Activated CD8-positive, alpha-beta T cell treated with anti-CD3 and anti-CD28 coated beads for 36 hours (primary cell): ENCODE results near the gene PPP2R1B. TPM values are rescaled to one million over a fixed set of nuclear protein-coding genes. Genes with fewer than 3 reads are reported as not detected.
"Not testable (repeated sequence)": the region's sequence is repeated elsewhere in the genome, so short reads cannot be mapped to it uniquely, and the experiment has no call there.

Source experiments
- ATAC-seq: fragments of 200-7000 bp; cut with Tn5 transposase; one replicate; pipeline ENCODE4 v1.10.0; 2021; ENCODE audit warnings: mild to moderate bottlenecking, moderate library complexity
- CTCF ChIA-PET: fragments of 350-600 bp; sonication (Branson Sonifier 250); formaldehyde crosslinking; loops from one replicate; lab custom pipeline; 2021; ENCODE audit warnings: antibody characterized with exemption; lab: Charles Lee
- POLR2A ChIA-PET: fragments of 350-600 bp; sonication (Branson Sonifier 250); formaldehyde crosslinking; loops from one replicate; lab custom pipeline; 2021; ENCODE audit warnings: antibody characterized with exemption; lab: Charles Lee
- DNase-seq: peaks from one replicate; pipeline ENCODE4 v3.0.0-alpha.2; 2020
- H3K27ac Mint-ChIP-seq: one replicate; pipeline ENCODE4 v1.8.0; 2021; ENCODE audit warnings: mild to moderate bottlenecking, mixed read lengths
- H3K27me3 Mint-ChIP-seq: one replicate; pipeline ENCODE4 v1.8.0; 2021; ENCODE audit warnings: mixed read lengths
- H3K36me3 Mint-ChIP-seq: one replicate; pipeline ENCODE4 v1.8.0; 2021; ENCODE audit warnings: low read depth, mixed read lengths
- H3K4me1 Mint-ChIP-seq: one replicate; pipeline ENCODE4 v1.8.0; 2021; ENCODE audit warnings: low read depth, mixed read lengths
- H3K4me3 Mint-ChIP-seq: one replicate; pipeline ENCODE4 v1.8.0; 2021; ENCODE audit warnings: mild to moderate bottlenecking, moderate library complexity, mixed read lengths
- H3K9me3 Mint-ChIP-seq: one replicate; pipeline ENCODE4 v1.8.0; 2021; ENCODE audit warnings: mixed read lengths
- CTCF ChIP-seq: fragments of 200-600 bp; IDR thresholded peaks from one replicate; pipeline ENCODE4 v1.8.0; 2022; ENCODE audit warnings: antibody characterized with exemption, mild to moderate bottlenecking
- intact Hi-C: fragments of 100-400 bp; cut with micrococcal nuclease; formaldehyde crosslinking; loops from one replicate; pipeline ENCODE4 v1.10.0; 2022
- total RNA-seq, 2 experiments: library from RNA; stranded (reverse); gene quantifications; one replicate each; pipeline ENCODE4 v1.2.3, GENCODE V29; 2021

PPP2R1B gene
- total RNA-seq, 2 experiments from 2014 or later: 49.7 to 54.0 TPM

GRCh38 chr11:111785886-111786412, 19.8 kb upstream of the PPP2R1B start:
- DNase-seq (no peak), ATAC-seq (no peak)
- no peak for TF ChIP-seq CTCF
- no peak overlapping the region for H3K27ac Mint-ChIP-seq
- no peaks in the 10 kb centered on the region for H3K27me3 Mint-ChIP-seq
- POLR2A ChIA-PET: interaction anchor here (0.6 kb wide), 1 partner anchor 19 kb away, joined by 5 read pairs; no protein-coding TSS in a partner anchor
- H3K4me1 Mint-ChIP-seq: no peaks in the 10 kb centered on the region
- peaks cover 7% of the 10 kb centered on the region for H3K36me3 Mint-ChIP-seq
- intact Hi-C loops: loop anchor here (10.0 kb wide), 1 partner anchor 331 kb away; no protein-coding TSS in a partner anchor
- CTCF ChIA-PET: interaction anchor here (0.7 kb wide), 2 partner anchors 55 to 331 kb away, joined by 3 read pairs; no protein-coding TSS in a partner anchor
- no peak overlapping the region for H3K4me3 Mint-ChIP-seq
- H3K9me3 Mint-ChIP-seq: no peaks in the 10 kb centered on the region

- ChIA-PET CTCF (no interaction called here), POLR2A (no interaction called here)
- ATAC-seq (no peak), DNase-seq (no peak)
- no peak overlapping the region for H3K27ac Mint-ChIP-seq
- no peaks in the 10 kb centered on the region for H3K9me3 Mint-ChIP-seq
- no peak for TF ChIP-seq CTCF
- peaks cover 7% of the 10 kb centered on the region for H3K36me3 Mint-ChIP-seq
- no peaks in the 10 kb centered on the region for H3K27me3 Mint-ChIP-seq
- intact Hi-C loops: loop anchor here (10.0 kb wide), 1 partner anchor 330 kb away; no protein-coding TSS in a partner anchor
- no peaks in the 10 kb centered on the region for H3K4me1 Mint-ChIP-seq
- no peak overlapping the region for H3K4me3 Mint-ChIP-seq
Observed at GRCh38 chr11:111785076-111785475, 18.9 kb upstream of the PPP2R1B start.

GRCh38 chr11:111784311-111784710, 18.1 kb upstream of the PPP2R1B start:
- H3K27ac Mint-ChIP-seq, POLR2A ChIA-PET, CTCF ChIA-PET, H3K36me3 Mint-ChIP-seq, H3K27me3 Mint-ChIP-seq, H3K4me1 Mint-ChIP-seq, ATAC-seq, H3K4me3 Mint-ChIP-seq, DNase-seq, H3K9me3 Mint-ChIP-seq: not testable (repeated sequence)
- intact Hi-C loops: loop anchor here (10.0 kb wide), 1 partner anchor 330 kb away; no protein-coding TSS in a partner anchor

GRCh38 chr11:111782109-111782741, 16.0 kb upstream of the PPP2R1B start:
- CTCF ChIA-PET: interaction anchor here (0.7 to 1.6 kb wide), 5 partner anchors 11 to 60 kb away, joined by 3 to 5 read pairs (median 3); no protein-coding TSS in a partner anchor
- no peak for TF ChIP-seq CTCF

GRCh38 chr11:111779118-111779517, 12.9 kb upstream of the PPP2R1B start:
- DNase-seq (no peak), ATAC-seq (no peak)
- Mint-ChIP-seq H3K27me3 (no peaks in the 10 kb centered on the region), H3K27ac (no peak overlapping the region), H3K9me3 (no peaks in the 10 kb centered on the region), H3K36me3 (no peaks in the 10 kb centered on the region), H3K4me1 (no peaks in the 10 kb centered on the region), H3K4me3 (no peak overlapping the region)
- no peak for TF ChIP-seq CTCF
- intact Hi-C loops: loop anchor here (5.0 kb wide), 1 partner anchor 63 kb away; no protein-coding TSS in a partner anchor
- CTCF ChIA-PET: interaction anchor here (0.7 to 6.0 kb wide), 11 partner anchors 11 to 1469 kb away, joined by 3 to 61 read pairs (median 3); no protein-coding TSS in a partner anchor
- POLR2A ChIA-PET: no interaction called here

More at GRCh38 chr11:111782109-111782741, 16.0 kb upstream of the PPP2R1B start:
- POLR2A ChIA-PET: no interaction called here
- H3K9me3 Mint-ChIP-seq: no peaks in the 10 kb centered on the region
- intact Hi-C loops: loop anchor here (10.0 kb wide), 1 partner anchor 327 kb away; no protein-coding TSS in a partner anchor
- ATAC-seq (no peak), DNase-seq (no peak)
- no peak overlapping the region for H3K4me3 Mint-ChIP-seq
- H3K4me1 Mint-ChIP-seq: no peaks in the 10 kb centered on the region
- peaks cover 7% of the 10 kb centered on the region for H3K36me3 Mint-ChIP-seq
- H3K27me3 Mint-ChIP-seq: no peaks in the 10 kb centered on the region
- no peak overlapping the region for H3K27ac Mint-ChIP-seq
